ENCODE results near the gene UBE3A.

- TF ChIP-seq ELK1 (IDR thresholded peaks at IDR 0.05; ENCODE audit: low read depth, low read length) (no peak), MYC (IDR thresholded peaks at IDR 0.05; ENCODE audit: borderline replicate concordance, low read length) (no peak)
Observed at GRCh38 chr15:25422021-25422420, 16.8 kb downstream of the UBE3A start.
